ENCODE data around the gene TNFRSF1A.
"Not testable (repeated sequence)": the region's sequence is repeated elsewhere in the genome, so short reads cannot be mapped to it uniquely, and the experiment has no call there.

The TNFRSF1A gene

DNA sequence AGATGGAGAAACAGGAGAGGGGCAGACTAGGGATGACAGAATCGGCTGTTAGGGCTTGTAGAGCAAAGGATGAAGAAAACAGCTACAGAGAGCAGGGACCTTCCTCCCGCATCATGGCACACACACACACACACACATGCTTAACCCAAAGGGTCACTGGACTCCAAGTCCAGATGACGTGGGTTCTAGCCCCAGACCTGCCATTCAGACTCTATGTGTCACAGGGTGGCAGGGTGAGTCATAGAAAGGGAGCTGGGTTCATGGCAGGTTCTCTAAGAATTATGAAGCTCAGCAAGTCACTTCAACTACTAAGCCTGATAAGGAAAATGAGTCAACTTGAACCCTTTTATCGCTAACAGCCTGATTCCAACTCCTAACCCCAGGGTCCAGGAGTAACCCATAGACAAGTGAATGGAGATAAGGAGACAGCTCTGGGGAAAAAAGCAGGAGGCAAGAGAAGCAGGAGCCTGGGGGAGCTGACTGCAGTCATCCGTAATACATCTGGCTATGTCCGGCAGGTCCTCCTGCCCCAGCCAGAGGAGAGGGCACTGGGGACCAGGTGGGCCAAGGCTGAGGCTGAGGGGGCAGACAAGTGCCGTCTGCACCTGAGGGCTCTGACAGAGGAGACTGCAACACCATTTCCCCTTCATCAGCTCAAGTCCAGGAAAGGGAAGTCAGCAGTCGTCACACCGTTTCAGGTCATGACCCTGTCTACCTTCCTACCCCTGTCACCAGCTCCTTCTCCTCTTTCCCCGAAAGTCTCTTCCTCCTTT lies 3.6 kb upstream of the TNFRSF1A start:
- Histone ChIP-seq H3K4me1 (ENCODE audit: insufficient read depth, low read length) (peaks cover 20% of the 10 kb centered on the region), H2AFZ (ENCODE audit: low read depth, low read length) (no peak overlapping the region), H3K4me2 (ENCODE audit: insufficient read depth, low read length) (no peak overlapping the region), H3K9me3 (ENCODE audit: insufficient read depth, low read length, severe bottlenecking) (no peaks in the 10 kb centered on the region), H3K36me3 (ENCODE audit: insufficient read depth, low read length) (peaks cover 10% of the 10 kb centered on the region; the same call in 1 of the 2 replicates), H3K79me2 (ENCODE audit: insufficient read depth, low read length) (peaks cover 20% of the 10 kb centered on the region), H3K27ac (ENCODE audit: low read length) (no peak overlapping the region), H3K4me3 (ENCODE audit: low read depth in 1 of 2, low read length in 2 of 2) (no peak overlapping the region), H4K20me1 (ENCODE audit: insufficient read depth, low read length) (no peaks in the 10 kb centered on the region), H3K9ac (ENCODE audit: low read depth, low read length) (no peak overlapping the region), H3K27me3 (ENCODE audit: insufficient read depth, low read length, poor library complexity) (no peaks in the 10 kb centered on the region)
- ATAC-seq (ENCODE audit: insufficient read depth, low read depth) (no peak), DNase-seq (no peak)
- TF ChIP-seq EZH2 (IDR thresholded peaks at IDR 0.05; ENCODE audit: borderline replicate concordance, low read depth, low read length, severe bottlenecking) = no peak
- TF ChIP-seq, protein P1, sequence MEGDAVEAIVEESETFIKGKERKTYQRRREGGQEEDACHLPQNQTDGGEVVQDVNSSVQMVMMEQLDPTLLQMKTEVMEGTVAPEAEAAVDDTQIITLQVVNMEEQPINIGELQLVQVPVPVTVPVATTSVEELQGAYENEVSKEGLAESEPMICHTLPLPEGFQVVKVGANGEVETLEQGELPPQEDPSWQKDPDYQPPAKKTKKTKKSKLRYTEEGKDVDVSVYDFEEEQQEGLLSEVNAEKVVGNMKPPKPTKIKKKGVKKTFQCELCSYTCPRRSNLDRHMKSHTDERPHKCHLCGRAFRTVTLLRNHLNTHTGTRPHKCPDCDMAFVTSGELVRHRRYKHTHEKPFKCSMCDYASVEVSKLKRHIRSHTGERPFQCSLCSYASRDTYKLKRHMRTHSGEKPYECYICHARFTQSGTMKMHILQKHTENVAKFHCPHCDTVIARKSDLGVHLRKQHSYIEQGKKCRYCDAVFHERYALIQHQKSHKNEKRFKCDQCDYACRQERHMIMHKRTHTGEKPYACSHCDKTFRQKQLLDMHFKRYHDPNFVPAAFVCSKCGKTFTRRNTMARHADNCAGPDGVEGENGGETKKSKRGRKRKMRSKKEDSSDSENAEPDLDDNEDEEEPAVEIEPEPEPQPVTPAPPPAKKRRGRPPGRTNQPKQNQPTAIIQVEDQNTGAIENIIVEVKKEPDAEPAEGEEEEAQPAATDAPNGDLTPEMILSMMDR (IDR thresholded peaks at IDR 0.05; ENCODE audit: borderline replicate concordance, extremely low read depth, low read length, poor library complexity, severe bottlenecking) = no peak

DNA sequence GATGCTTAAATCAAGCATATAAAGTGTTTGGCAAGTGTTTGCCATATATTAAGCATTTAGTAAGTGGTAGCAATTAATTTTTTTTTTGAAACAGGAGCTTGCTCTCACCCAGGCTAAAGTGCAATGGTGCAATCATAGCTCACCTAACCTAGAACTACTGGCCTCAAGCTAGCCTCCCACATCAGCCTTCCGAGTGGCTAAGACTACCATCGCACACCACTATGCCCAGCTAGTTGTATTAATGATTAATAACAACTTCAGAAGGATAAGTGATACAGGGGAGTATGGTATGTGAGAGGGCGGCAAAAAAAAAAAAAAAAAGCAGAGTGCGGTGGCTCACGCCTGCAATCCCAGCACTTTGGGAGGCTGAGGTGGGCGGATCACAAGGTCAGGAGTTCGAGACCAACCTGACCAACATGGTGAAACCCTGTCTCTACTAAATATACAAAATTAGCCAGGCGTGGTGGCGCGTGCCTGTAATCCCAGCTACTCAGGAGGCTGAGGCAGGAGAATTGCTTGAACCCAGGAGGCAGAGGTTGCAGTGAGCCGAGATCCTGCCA lies 2.3 kb upstream of the TNFRSF1A start:
- not testable (repeated sequence) for H4K20me1 ChIP-seq (ENCODE audit: insufficient read depth, low read length); ATAC-seq (ENCODE audit: insufficient read depth, low read depth); H3K4me2 ChIP-seq (ENCODE audit: insufficient read depth, low read length); H3K9me3 ChIP-seq (ENCODE audit: insufficient read depth, low read length, severe bottlenecking); H3K27ac ChIP-seq (ENCODE audit: low read length); H3K27me3 ChIP-seq (ENCODE audit: insufficient read depth, low read length, poor library complexity); H3K4me3 ChIP-seq (ENCODE audit: low read depth in 1 of 2, low read length in 2 of 2); DNase-seq; H2AFZ ChIP-seq (ENCODE audit: low read depth, low read length); H3K9ac ChIP-seq (ENCODE audit: low read depth, low read length)
- Histone ChIP-seq H3K79me2 (ENCODE audit: insufficient read depth, low read length) (peaks cover 33% of the 10 kb centered on the region), H3K4me1 (ENCODE audit: insufficient read depth, low read length) (peaks cover 33% of the 10 kb centered on the region), H3K36me3 (ENCODE audit: insufficient read depth, low read length) (peaks cover 17% of the 10 kb centered on the region)

DNA sequence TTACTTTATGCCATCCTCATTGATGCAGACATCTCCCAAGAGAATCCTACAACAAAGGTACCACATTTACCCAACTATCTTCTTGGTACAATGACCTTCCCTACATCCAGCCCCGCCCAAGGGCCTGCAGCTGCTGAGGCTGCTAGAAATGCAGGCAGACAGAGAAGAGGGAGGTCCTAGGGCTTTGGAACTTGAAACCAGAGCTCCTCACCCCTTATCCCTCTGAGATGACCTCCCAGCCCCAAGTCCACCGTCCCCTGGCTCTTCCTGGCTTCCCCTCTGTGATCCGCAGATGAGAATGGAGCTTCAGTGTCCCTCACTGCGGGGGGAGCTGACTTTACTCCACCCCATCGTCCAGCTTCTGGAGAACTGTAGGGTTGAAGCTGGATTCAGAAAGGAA lies 1.6 kb upstream of the TNFRSF1A start:
- H3K9me3 ChIP-seq (ENCODE audit: insufficient read depth, low read length, severe bottlenecking) = no peaks in the 10 kb centered on the region
- H4K20me1 ChIP-seq (ENCODE audit: insufficient read depth, low read length) = peaks cover 6% of the 10 kb centered on the region; the same call in 1 of the 2 replicates
- H2AFZ ChIP-seq (ENCODE audit: low read depth, low read length) = no peak overlapping the region
- DNase-seq = no peak
- no peak overlapping the region; the same call in none of the 2 replicates for H3K27ac ChIP-seq (ENCODE audit: low read length)
- no peak overlapping the region for H3K4me2 ChIP-seq (ENCODE audit: insufficient read depth, low read length)
- TF ChIP-seq, protein P1 (IDR thresholded peaks at IDR 0.05; ENCODE audit: borderline replicate concordance, extremely low read depth, low read length, poor library complexity, severe bottlenecking) = no peak
- no peak for TF ChIP-seq EZH2 (IDR thresholded peaks at IDR 0.05; ENCODE audit: borderline replicate concordance, low read depth, low read length, severe bottlenecking)
- no peak for ATAC-seq (ENCODE audit: insufficient read depth, low read depth)
- peaks cover 40% of the 10 kb centered on the region for H3K4me1 ChIP-seq (ENCODE audit: insufficient read depth, low read length)
- H3K27me3 ChIP-seq (ENCODE audit: insufficient read depth, low read length, poor library complexity) = no peaks in the 10 kb centered on the region
- H3K36me3 ChIP-seq (ENCODE audit: insufficient read depth, low read length) = peaks cover 19% of the 10 kb centered on the region
- peaks cover 40% of the 10 kb centered on the region for H3K79me2 ChIP-seq (ENCODE audit: insufficient read depth, low read length)
- no peak overlapping the region for H3K9ac ChIP-seq (ENCODE audit: low read depth, low read length)
- no peak overlapping the region for H3K4me3 ChIP-seq (ENCODE audit: low read depth in 1 of 2, low read length in 2 of 2)

DNA sequence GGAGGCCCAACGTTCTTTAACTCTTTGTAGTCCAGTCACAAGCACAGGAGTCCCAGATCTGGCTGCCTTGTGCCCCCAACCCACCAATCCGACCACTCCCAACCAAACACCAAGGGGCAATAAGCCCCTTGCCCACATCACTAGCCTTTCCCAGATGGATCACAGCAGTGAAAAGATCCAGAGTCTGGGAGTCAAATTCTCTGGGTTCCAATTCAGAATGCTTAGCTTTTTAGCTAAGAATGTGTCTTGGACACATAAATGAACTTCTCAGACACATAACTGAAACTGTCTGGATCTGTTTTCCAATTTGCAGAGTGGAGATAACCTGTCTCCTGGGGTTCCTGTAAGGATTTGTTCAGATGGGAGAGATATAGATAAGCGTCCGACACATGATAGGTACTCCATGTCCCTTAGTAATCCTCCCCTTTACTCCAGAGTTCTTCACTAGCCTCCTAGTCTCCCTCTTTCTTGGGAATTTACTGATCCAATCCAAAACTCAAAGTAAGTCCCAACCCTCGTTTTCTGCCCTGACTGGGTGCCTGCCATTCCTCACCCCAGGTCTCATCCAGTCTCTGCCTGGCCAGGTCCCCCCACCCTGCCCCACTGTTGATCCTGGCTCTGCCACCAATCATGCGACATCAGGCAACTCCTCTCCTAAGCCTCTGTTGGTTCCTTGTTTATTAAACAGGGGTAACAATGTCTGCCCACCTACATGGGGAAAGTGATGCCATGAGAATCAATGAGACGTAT lies 439 bp upstream of the TNFRSF1A start:
- no peaks in the 10 kb centered on the region for H3K9me3 ChIP-seq (ENCODE audit: insufficient read depth, low read length, severe bottlenecking)
- TF ChIP-seq, protein P1 (IDR thresholded peaks at IDR 0.05; ENCODE audit: borderline replicate concordance, extremely low read depth, low read length, poor library complexity, severe bottlenecking) = no peak
- TF ChIP-seq EZH2 (IDR thresholded peaks at IDR 0.05; ENCODE audit: borderline replicate concordance, low read depth, low read length, severe bottlenecking) = no peak
- H3K4me1 ChIP-seq (ENCODE audit: insufficient read depth, low read length) = peaks cover 47% of the 10 kb centered on the region
- ATAC-seq (ENCODE audit: insufficient read depth, low read depth) (no peak), DNase-seq (no peak)
- peaks cover 52% of the 10 kb centered on the region for H3K79me2 ChIP-seq (ENCODE audit: insufficient read depth, low read length)
- no peaks in the 10 kb centered on the region for H3K27me3 ChIP-seq (ENCODE audit: insufficient read depth, low read length, poor library complexity)
- peak overlapping the region; percentile 83 for H3K9ac ChIP-seq (ENCODE audit: low read depth, low read length)
- peaks cover 19% of the 10 kb centered on the region for H3K36me3 ChIP-seq (ENCODE audit: insufficient read depth, low read length)
- H3K27ac ChIP-seq (ENCODE audit: low read length) = peak overlapping the region; percentile 98
- H3K4me3 ChIP-seq (ENCODE audit: low read depth in 1 of 2, low read length in 2 of 2) = peak overlapping the region; percentile 57 to 72; a peak in 3 of 4 replicates
- peak overlapping the region; percentile 88 for H3K4me2 ChIP-seq (ENCODE audit: insufficient read depth, low read length)
- peaks cover 6% of the 10 kb centered on the region; the same call in 1 of the 2 replicates for H4K20me1 ChIP-seq (ENCODE audit: insufficient read depth, low read length)
- H2AFZ ChIP-seq (ENCODE audit: low read depth, low read length) = peak overlapping the region; percentile 87
